Gastroesophageal sphincter (tissue), 4 donors: ENCODE measurements around the gene CDC42BPA. TPM values are rescaled to one million over a fixed set of nuclear protein-coding genes. Genes with fewer than 3 reads are reported as not detected.

Experiments used
- ATAC-seq: fragments of 150-250 bp; one replicate; pipeline ENCODE4 v1.9.1; 2016; ENCODE audit warnings: mild to moderate bottlenecking, moderate library complexity
- H3K27ac ChIP-seq, 4 donors: fragments of 200-600 bp; sonication (generic) in 3 of 4; 1 replicate in 3 of 4; 2 replicates in 1 of 4; pipeline ENCODE4 v1.5.1; 2016 to 2019
- H3K27me3 ChIP-seq: fragments of 200-600 bp; sonication (generic); one replicate; pipeline ENCODE4 v1.5.1; 2019
- H3K36me3 ChIP-seq, 2 donors: fragments of 200-600 bp; sonication (generic); one replicate each; pipeline ENCODE4 v1.5.1; 2019; ENCODE audit warnings: control low read depth in 1 of 2
- H3K4me1 ChIP-seq, 3 donors: fragments of 200-600 bp; sonication (generic); 1 replicate in 2 of 3; 2 replicates in 1 of 3; pipeline ENCODE4 v1.5.1; 2016 to 2019; ENCODE audit warnings: control low read depth in 2 of 3
- H3K4me3 ChIP-seq, 2 donors: fragments of 200-600 bp; sonication (generic); one replicate each; pipeline ENCODE4 v1.5.1; 2019; ENCODE audit warnings: mild to moderate bottlenecking in 1 of 2, moderate library complexity in 1 of 2
- H3K9me3 ChIP-seq, 3 donors: fragments of 200-600 bp; sonication (generic); one replicate each; pipeline ENCODE4 v1.5.1; 2017 to 2019; ENCODE audit warnings: control low read depth in 2 of 3
- CTCF ChIP-seq, 4 experiments: fragments of 200-600 bp in 2 of 4; fragments of 450-650 bp in 2 of 4; sonication (generic) in 1 of 4; IDR thresholded peaks; one replicate each; pipeline ENCODE4 v1.5.1; 2017 to 2019; ENCODE audit warnings: antibody characterized with exemption in 4 of 4, mild to moderate bottlenecking in 2 of 4, moderate library complexity in 2 of 4
- EP300 ChIP-seq: sonication (generic); formaldehyde crosslinking; IDR thresholded peaks from one replicate; pipeline ENCODE4 v1.6.1; 2017; ENCODE audit warnings: antibody characterized with exemption, mild to moderate bottlenecking
- POLR2A ChIP-seq, 2 donors: fragments of 450-650 bp; IDR thresholded peaks; one replicate each; pipeline ENCODE4 v1.6.1; 2017; ENCODE audit warnings: antibody characterized with exemption in 2 of 2, mild to moderate bottlenecking in 2 of 2, moderate library complexity in 1 of 2
- POLR2AphosphoS5 ChIP-seq: sonication (generic); formaldehyde crosslinking; IDR thresholded peaks from one replicate; pipeline ENCODE4 v1.6.1; 2017; ENCODE audit warnings: antibody characterized with exemption
- WGBS, 2 donors: methylation state at CpG; one replicate each; pipeline ENCODE4 v1.1.5; 2018; ENCODE audit warnings: low coverage in 1 of 2; 5-methylcytosine and 5-hydroxymethylcytosine counted together
- total RNA-seq, 4 donors: library from RNA; depleted of rRNA; stranded (reverse); fragments of >200 nt; gene quantifications; one replicate each; pipeline ENCODE4 v1.1.0, GENCODE V29; 2016

The CDC42BPA gene
- total RNA-seq, 4 donors from 2014 or later, result 60.7 to 92.1 (median 74.1) TPM

GRCh38 chr1:227223171-227223806 lies 95.0 kb downstream of the CDC42BPA start:
- ATAC-seq, result no peak
- Histone ChIP-seq H3K27me3 (no peaks in the 10 kb centered on the region), H3K4me1 (peaks cover 0 to 21% (median 0%) of the 10 kb centered on the region in 3 donors), H3K27ac (no peak overlapping the region), H3K36me3 (no peaks in the 10 kb centered on the region), H3K9me3 (no peaks in the 10 kb centered on the region), H3K4me3 (no peak overlapping the region)
- TF ChIP-seq CTCF (IDR thresholded peaks at IDR 0.05) (no peak), POLR2A (IDR thresholded peaks at IDR 0.05) (no peak), EP300 (no peak), POLR2AphosphoS5 (no peak)
- WGBS, 2 donors, result 92 to 100% methylated on average over 1 of the region's 1 CpG

GRCh38 chr1:227219715-227220292 lies 98.5 kb downstream of the CDC42BPA start:
- no peaks in the 10 kb centered on the region for H3K27me3 ChIP-seq
- H3K27ac ChIP-seq, result no peak overlapping the region
- H3K36me3 ChIP-seq, result no peaks in the 10 kb centered on the region
- ATAC-seq, result no peak
- TF ChIP-seq EP300 (no peak), POLR2A (IDR thresholded peaks at IDR 0.05) (no peak), POLR2AphosphoS5 (no peak), CTCF (IDR thresholded peaks at IDR 0.05) (no peak)
- H3K9me3 ChIP-seq, result no peaks in the 10 kb centered on the region
- no peak overlapping the region for H3K4me3 ChIP-seq
- 92% methylated on average over 1 of the region's 1 CpG for WGBS, 2 donors
- H3K4me1 ChIP-seq, result no peaks in the 10 kb centered on the region

GRCh38 chr1:227218870-227219573 lies 99.3 kb downstream of the CDC42BPA start:
- no peaks in the 10 kb centered on the region for H3K9me3 ChIP-seq
- TF ChIP-seq POLR2A (IDR thresholded peaks at IDR 0.05) (no peak), POLR2AphosphoS5 (no peak), CTCF (IDR thresholded peaks at IDR 0.05) (no peak), EP300 (no peak)
- H3K27ac ChIP-seq, result no peak overlapping the region
- no peak for ATAC-seq
- H3K27me3 ChIP-seq, result no peaks in the 10 kb centered on the region
- no peaks in the 10 kb centered on the region for H3K4me1 ChIP-seq
- H3K4me3 ChIP-seq, result no peak overlapping the region
- no peaks in the 10 kb centered on the region for H3K36me3 ChIP-seq
- 78 to 82% methylated on average over 4 to 6 of the region's 6 CpGs for WGBS, 2 donors

- H3K27me3 ChIP-seq, result no peaks in the 10 kb centered on the region
- H3K27ac ChIP-seq, result no peak overlapping the region
- H3K9me3 ChIP-seq, result no peaks in the 10 kb centered on the region
- no peak for TF ChIP-seq POLR2AphosphoS5
- no peak for TF ChIP-seq CTCF (IDR thresholded peaks at IDR 0.05)
- TF ChIP-seq EP300, result no peak
- TF ChIP-seq POLR2A (IDR thresholded peaks at IDR 0.05), result no peak
- H3K4me1 ChIP-seq, result no peaks in the 10 kb centered on the region
- peaks cover 0 to 10% of the 10 kb centered on the region in 2 donors for H3K36me3 ChIP-seq
- no peak for ATAC-seq
- 86 to 96% methylated on average over 2 of the region's 2 CpGs for WGBS, 2 donors
- H3K4me3 ChIP-seq, result no peak overlapping the region
Observed at GRCh38 chr1:227215863-227216510, 102.3 kb downstream of the CDC42BPA start.
